GM23338 (cell line): Measurements from ENCODE around the gene L3MBTL4. TPM values are rescaled to one million over a fixed set of nuclear protein-coding genes. Genes with fewer than 3 reads are reported as not detected.

Experiments used
- ATAC-seq: fragments of 200-7000 bp; cut with Tn5 transposase; 3 replicates; pipeline ENCODE4 v1.9.1; 2020
- DNase-seq: peaks from one replicate; pipeline ENCODE4 v3.0.0-alpha.2; 2015; ENCODE audit warnings: low spot score
- H2AFZ ChIP-seq: fragments of 200-600 bp; sonication (generic); 2 replicates; pipeline ENCODE4 v1.8.0; 2016; ENCODE audit warnings: antibody characterized with exemption, mild to moderate bottlenecking, moderate library complexity
- H3F3A ChIP-seq: fragments of 200-600 bp; sonication (generic); replicated peaks from 2 replicates; pipeline ENCODE4 v1.8.0; 2017; ENCODE audit warnings: antibody characterized with exemption, mixed run types, low read depth
- H3K27ac ChIP-seq: fragments of 200-600 bp; sonication (generic); 2 replicates; pipeline ENCODE4 v1.6.1; 2016; ENCODE audit warnings: low read depth
- H3K27me3 ChIP-seq: fragments of 200-600 bp; sonication (generic); 2 replicates; pipeline ENCODE4 v1.8.0; 2016; ENCODE audit warnings: mild to moderate bottlenecking, mixed run types, moderate library complexity; ENCODE audit not compliant: insufficient read depth
- H3K36me3 ChIP-seq: fragments of 200-600 bp; sonication (generic); 2 replicates; pipeline ENCODE4 v1.8.0; 2016; ENCODE audit warnings: mild to moderate bottlenecking; ENCODE audit not compliant: insufficient read depth
- H3K4me1 ChIP-seq: fragments of 200-600 bp; sonication (generic); 2 replicates; pipeline ENCODE4 v1.8.0; 2016; ENCODE audit warnings: mild to moderate bottlenecking, moderate library complexity; ENCODE audit not compliant: insufficient read depth
- H3K4me2 ChIP-seq: fragments of 200-600 bp; sonication (generic); 2 replicates; pipeline ENCODE4 v1.7.1; 2017; ENCODE audit warnings: mixed run types
- H3K4me3 ChIP-seq: fragments of 200-600 bp; sonication (generic); 2 replicates; pipeline ENCODE4 v1.6.1; 2016; ENCODE audit warnings: mixed run types
- H3K79me2 ChIP-seq: fragments of 200-600 bp; sonication (generic); replicated peaks from 2 replicates; pipeline ENCODE4 v1.8.0; 2017; ENCODE audit warnings: mild to moderate bottlenecking; ENCODE audit not compliant: insufficient read depth
- H3K9me2 ChIP-seq: fragments of 200-600 bp; sonication (generic); 2 replicates; pipeline ENCODE4 v1.8.0; 2017; ENCODE audit not compliant: insufficient read depth
- H4K20me1 ChIP-seq: fragments of 200-600 bp; sonication (generic); replicated peaks from 2 replicates; pipeline ENCODE4 v1.8.0; 2017; ENCODE audit warnings: mild to moderate bottlenecking; ENCODE audit not compliant: insufficient read depth
- H3K27ac Mint-ChIP-seq: 2 replicates; pipeline ENCODE4 v1.8.0; 2020; ENCODE audit warnings: inconsistent platforms, mild to moderate bottlenecking, moderate library complexity, mixed read lengths
- H3K27me3 Mint-ChIP-seq: 3 replicates; pipeline ENCODE4 v1.8.0; 2022; ENCODE audit warnings: low read depth, mild to moderate bottlenecking, moderate library complexity, mixed read lengths, inconsistent platforms; ENCODE audit not compliant: insufficient read depth, poor library complexity
- H3K36me3 Mint-ChIP-seq: 3 replicates; pipeline ENCODE4 v1.8.0; 2021; ENCODE audit warnings: low read depth, mild to moderate bottlenecking, inconsistent platforms, moderate library complexity, mixed read lengths
- H3K4me1 Mint-ChIP-seq: 3 replicates; pipeline ENCODE4 v1.8.0; 2020; ENCODE audit warnings: mild to moderate bottlenecking, inconsistent platforms, mixed read lengths
- H3K4me3 Mint-ChIP-seq: 3 replicates; pipeline ENCODE4 v1.8.0; 2021; ENCODE audit warnings: moderate library complexity, mild to moderate bottlenecking, inconsistent platforms, mixed read lengths
- H3K9me3 Mint-ChIP-seq: 3 replicates; pipeline ENCODE4 v1.8.0; 2020; ENCODE audit warnings: moderate library complexity, mild to moderate bottlenecking, inconsistent platforms, mixed read lengths
- CTCF ChIP-seq, 2 experiments: fragments of 200-600 bp in 1 of 2; sonication (generic) in 1 of 2; conservative IDR thresholded peaks; 2 replicates each; pipeline versions ENCODE4 v1.5.1 to v1.6.1; 2016 to 2017; ENCODE audit warnings: antibody characterized with exemption in 2 of 2, low read depth in 2 of 2, mild to moderate bottlenecking in 2 of 2, moderate library complexity in 1 of 2
- EZH2 ChIP-seq: fragments of 200-600 bp; sonication (generic); IDR thresholded peaks from one replicate; pipeline ENCODE4 v1.8.0; 2017; ENCODE audit warnings: antibody characterized with exemption, mild to moderate bottlenecking, low read depth; ENCODE audit not compliant: unreplicated experiment
- EZH2phosphoT487 ChIP-seq: fragments of 200-600 bp; sonication (generic); IDR thresholded peaks from one replicate; pipeline ENCODE4 v1.8.1; 2018; ENCODE audit warnings: antibody characterized with exemption; ENCODE audit not compliant: unreplicated experiment
- JUNB ChIP-seq: IDR thresholded peaks from one replicate; pipeline ENCODE4 v1.6.1; 2016; ENCODE audit warnings: antibody characterized with exemption; ENCODE audit not compliant: unreplicated experiment
- NANOG ChIP-seq: IDR thresholded peaks from 2 replicates; pipeline ENCODE4 v1.6.1; 2016; ENCODE audit warnings: antibody characterized with exemption, borderline replicate concordance
- POLR2AphosphoS5 ChIP-seq: IDR thresholded peaks from 2 replicates; pipeline ENCODE4 v1.6.1; 2016; ENCODE audit warnings: antibody characterized with exemption, low read depth
- STAT1 ChIP-seq: IDR thresholded peaks from one replicate; pipeline ENCODE4 v1.6.1; 2016; ENCODE audit warnings: antibody characterized with exemption; ENCODE audit not compliant: unreplicated experiment
- ZNF462 ChIP-seq: fragments of 250-450 bp; sonication (Bioruptor Pico); IDR thresholded peaks from 2 replicates; pipeline ENCODE4 v1.5.0; 2020; ENCODE audit warnings: mild to moderate bottlenecking, moderate library complexity
- polyA plus RNA-seq: library from polyadenylated mRNA; unstranded; fragments of >200 nt; fragmentation: Nextera tagmentation; extraction: Ambion mirVana; gene quantifications from 2 replicates; pipeline ENCODE4 v1.2.1, GENCODE V29; 2016
- total RNA-seq: library from RNA; depleted of rRNA; stranded (reverse); fragments of >200 nt; shearing (Covaris generic); gene quantifications from 2 replicates; pipeline ENCODE4 v1.2.3, GENCODE V29; 2014

Gene L3MBTL4
- total and polyA plus RNA-seq, 2 experiments from 2014 or later, result 0.48 to 2.8 TPM

GRCh38 chr18:6389005-6389404 is 25.7 kb downstream of the L3MBTL4 start (continued):
- TF ChIP-seq ZNF462 (CRISPR knock-in tag), result no peak
- no peak for TF ChIP-seq CTCF (conservative IDR thresholded peaks at IDR 0.05; ENCODE audit: low read depth in 2 of 2)
- TF ChIP-seq POLR2AphosphoS5, result no peak
- TF ChIP-seq EZH2, result no peak
- TF ChIP-seq NANOG, result no peak
- no peak for TF ChIP-seq STAT1
- TF ChIP-seq JUNB, result no peak
- no peak for TF ChIP-seq EZH2phosphoT487

- peak overlapping the region; percentile 89 for H2AFZ ChIP-seq
- H3F3A ChIP-seq, result no peaks in the 10 kb centered on the region
- 0 out of 2 replicates have a peak, but pooled peaks cover 9% of the 10 kb centered on the region for H3K4me1 ChIP-seq
- H3K4me3 ChIP-seq, result no peak overlapping the region
- peak; percentile 70 for ATAC-seq
- H3K27me3 Mint-ChIP-seq, result no peaks in the 10 kb centered on the region
- peaks cover 4% of the 10 kb centered on the region; the same call in 1 of the 3 replicates for H3K36me3 Mint-ChIP-seq
- no peaks in the 10 kb centered on the region for H3K36me3 ChIP-seq
- peaks cover 6% of the 10 kb centered on the region; the same call in 2 of the 3 replicates for H3K4me1 Mint-ChIP-seq
- 0 out of 2 replicates have a peak overlapping the region, but pooled peaks have one; percentile 42 for H3K27ac Mint-ChIP-seq
- H4K20me1 ChIP-seq, result no peaks in the 10 kb centered on the region
- DNase-seq, result peak; percentile 54
- no peaks in the 10 kb centered on the region for H3K79me2 ChIP-seq
- H3K27ac ChIP-seq, result no peak overlapping the region
- H3K4me3 Mint-ChIP-seq, result no peak overlapping the region
- peaks cover 25% of the 10 kb centered on the region for H3K9me3 Mint-ChIP-seq
- peak overlapping the region; percentile 60 for H3K4me2 ChIP-seq
- no peaks in the 10 kb centered on the region for H3K9me2 ChIP-seq
- H3K27me3 ChIP-seq, result no peaks in the 10 kb centered on the region
- TF ChIP-seq EZH2phosphoT487 (no peak), JUNB (no peak), ZNF462 (CRISPR knock-in tag) (no peak)
These were observed 31.7 kb downstream of the L3MBTL4 start for GRCh38 chr18:6382963-6383362.
